HFFc6 (cell line): Measurements from ENCODE around the gene SPRR1B. TPM values are rescaled to one million over a fixed set of nuclear protein-coding genes. Genes with fewer than 3 reads are reported as not detected.
"Not testable (repeated sequence)": the region's sequence is repeated elsewhere in the genome, so short reads cannot be mapped to it uniquely, and the experiment has no call there.

Experiments used
- DNase-seq: peaks from one replicate; pipeline ENCODE4 v3.0.0-alpha.2; 2018
- H3K27ac Mint-ChIP-seq: 2 replicates; pipeline ENCODE4 v1.8.0; 2020; ENCODE audit warnings: mild to moderate bottlenecking, mixed read lengths
- H3K27me3 Mint-ChIP-seq: 2 replicates; pipeline ENCODE4 v1.8.0; 2021; ENCODE audit warnings: mild to moderate bottlenecking, moderate library complexity, mixed read lengths; ENCODE audit not compliant: insufficient read depth
- H3K36me3 Mint-ChIP-seq: 2 replicates; pipeline ENCODE4 v1.8.0; 2021; ENCODE audit warnings: low read depth, mixed read lengths
- H3K4me1 Mint-ChIP-seq: 2 replicates; pipeline ENCODE4 v1.8.0; 2020; ENCODE audit warnings: low read depth, mixed read lengths
- H3K4me3 Mint-ChIP-seq: 2 replicates; pipeline ENCODE4 v1.8.0; 2020; ENCODE audit warnings: mild to moderate bottlenecking, moderate library complexity, mixed read lengths
- H3K9me3 Mint-ChIP-seq: 2 replicates; pipeline ENCODE4 v1.8.0; 2020; ENCODE audit warnings: mild to moderate bottlenecking, mixed read lengths
- total RNA-seq, 6 experiments: library from RNA; stranded (reverse); fragmentation: NEBNext Ultra II Directional; extraction: Animal tissue kit (Norgen Biotek cat#: 25700); gene quantifications; 2 replicates in 1 of 6; 3 replicates in 5 of 6; pipeline ENCODE4 v1.2.3, GENCODE V29; 2021
- TF ChIP-seq, protein P1 (sequence below): fragments of 200-600 bp; sonication (generic); IDR thresholded peaks from 2 replicates; pipeline ENCODE4 v1.5.0; 2021; ENCODE audit warnings: antibody characterized with exemption, mild to moderate bottlenecking

The SPRR1B gene
- total RNA-seq, 6 experiments from 2014 or later, result not detected

DNA sequence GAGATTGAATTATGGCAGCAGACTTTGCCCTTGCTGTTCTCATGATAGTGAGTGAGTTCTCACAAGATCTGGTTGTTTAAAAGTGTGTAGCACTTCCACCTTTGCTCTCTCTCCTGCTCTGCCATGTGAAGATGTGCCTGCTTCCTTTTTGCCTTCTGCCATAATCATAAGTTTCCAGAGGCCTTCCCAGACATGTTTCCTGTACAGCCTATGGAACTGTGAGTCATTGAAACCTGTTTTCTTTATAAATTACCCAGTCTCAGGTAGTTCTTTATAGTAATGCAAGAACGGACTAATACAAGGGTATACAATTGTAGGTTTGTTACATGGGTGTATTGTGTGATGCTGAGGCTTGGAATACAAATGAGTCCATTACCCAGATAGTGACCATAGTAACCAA lies 4.2 kb downstream of the SPRR1B start:
- no peak for DNase-seq
- Mint-ChIP-seq H3K4me3 (no peak overlapping the region), H3K27me3 (no peaks in the 10 kb centered on the region), H3K4me1 (no peaks in the 10 kb centered on the region; the same call in 1 of the 2 replicates), H3K36me3 (no peaks in the 10 kb centered on the region), H3K27ac (no peak overlapping the region), H3K9me3 (peaks cover 10% of the 10 kb centered on the region; the same call in 1 of the 2 replicates)
- TF ChIP-seq, protein P1, sequence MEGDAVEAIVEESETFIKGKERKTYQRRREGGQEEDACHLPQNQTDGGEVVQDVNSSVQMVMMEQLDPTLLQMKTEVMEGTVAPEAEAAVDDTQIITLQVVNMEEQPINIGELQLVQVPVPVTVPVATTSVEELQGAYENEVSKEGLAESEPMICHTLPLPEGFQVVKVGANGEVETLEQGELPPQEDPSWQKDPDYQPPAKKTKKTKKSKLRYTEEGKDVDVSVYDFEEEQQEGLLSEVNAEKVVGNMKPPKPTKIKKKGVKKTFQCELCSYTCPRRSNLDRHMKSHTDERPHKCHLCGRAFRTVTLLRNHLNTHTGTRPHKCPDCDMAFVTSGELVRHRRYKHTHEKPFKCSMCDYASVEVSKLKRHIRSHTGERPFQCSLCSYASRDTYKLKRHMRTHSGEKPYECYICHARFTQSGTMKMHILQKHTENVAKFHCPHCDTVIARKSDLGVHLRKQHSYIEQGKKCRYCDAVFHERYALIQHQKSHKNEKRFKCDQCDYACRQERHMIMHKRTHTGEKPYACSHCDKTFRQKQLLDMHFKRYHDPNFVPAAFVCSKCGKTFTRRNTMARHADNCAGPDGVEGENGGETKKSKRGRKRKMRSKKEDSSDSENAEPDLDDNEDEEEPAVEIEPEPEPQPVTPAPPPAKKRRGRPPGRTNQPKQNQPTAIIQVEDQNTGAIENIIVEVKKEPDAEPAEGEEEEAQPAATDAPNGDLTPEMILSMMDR, result no peak

DNA sequence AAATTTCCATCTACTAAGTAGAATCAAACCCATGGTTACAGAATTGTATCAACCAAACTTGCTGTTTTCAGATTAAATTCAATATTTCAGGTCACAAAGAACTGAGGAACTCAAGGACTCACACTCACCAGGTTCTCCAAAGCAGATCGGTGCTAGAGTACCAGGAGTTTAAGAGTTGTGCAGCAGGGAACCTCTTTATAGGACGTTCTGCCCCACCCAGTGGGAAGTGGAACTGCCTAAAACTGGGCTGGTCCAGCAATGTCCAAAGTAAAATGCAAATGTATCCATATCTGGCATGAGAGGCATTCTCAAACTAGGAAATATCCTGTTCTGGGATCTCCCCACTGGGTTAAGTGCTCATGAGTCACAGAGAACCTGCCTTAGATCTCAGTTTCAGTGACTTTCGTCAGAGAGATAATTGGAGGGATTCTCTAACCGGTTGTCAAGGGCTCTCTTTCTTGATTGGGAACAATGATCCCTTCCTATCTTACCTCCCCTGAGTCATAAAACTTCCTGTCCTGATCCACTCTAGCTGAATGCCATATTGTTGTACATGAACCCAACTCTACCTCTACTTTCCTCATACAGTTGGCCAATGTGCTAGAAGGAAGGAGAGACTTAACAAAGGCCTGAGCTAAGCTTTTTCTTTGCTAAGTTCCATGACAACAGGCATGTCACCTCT lies 10.1 kb downstream of the SPRR1B start, which contains the start of gene SPRR2D:
Gene SPRR2D (minus strand): TSS at position 171 of the 682 bp plus-strand sequence. CDS start 774 bp downstream, outside the sequence.
- Mint-ChIP-seq H3K27ac (no peak within 1 kb of the TSS), H3K9me3 (peaks cover 9% of the 10 kb centered on the region), H3K27me3 (no peaks in the 10 kb centered on the region), H3K4me3 (no peak within 1 kb of the TSS), H3K4me1 (no peaks in the 10 kb centered on the region), H3K36me3 (no peaks in the 10 kb centered on the region)
- no peak for DNase-seq
- TF ChIP-seq, protein P1, result no peak

DNA sequence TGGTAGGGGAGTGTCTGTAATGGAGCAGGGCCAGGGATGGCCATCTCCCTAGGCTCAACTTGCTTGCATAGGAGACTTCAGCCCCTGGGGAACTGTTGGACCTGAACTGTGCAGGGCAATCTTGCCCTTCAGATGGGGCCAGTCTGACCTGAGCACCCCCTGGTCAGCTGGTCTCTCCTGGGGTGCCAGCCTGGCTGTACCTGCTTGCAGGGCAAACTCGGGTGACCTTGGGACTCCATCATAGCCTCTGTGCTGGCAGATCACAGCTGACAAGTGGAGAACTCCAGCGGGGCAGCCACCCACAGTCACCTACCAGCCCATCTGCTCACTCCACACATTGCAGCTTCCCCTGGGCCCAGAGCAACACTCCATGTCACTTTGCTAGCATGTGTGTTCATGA lies 18.2 kb downstream of the SPRR1B start:
- no peak for DNase-seq
- TF ChIP-seq, protein P1, result no peak
- peaks cover 17% of the 10 kb centered on the region for H3K9me3 Mint-ChIP-seq
- no peaks in the 10 kb centered on the region for H3K4me1 Mint-ChIP-seq
- H3K27me3 Mint-ChIP-seq, result no peaks in the 10 kb centered on the region
- no peaks in the 10 kb centered on the region for H3K36me3 Mint-ChIP-seq
- no peak overlapping the region for H3K4me3 Mint-ChIP-seq
- H3K27ac Mint-ChIP-seq, result no peak overlapping the region

DNA sequence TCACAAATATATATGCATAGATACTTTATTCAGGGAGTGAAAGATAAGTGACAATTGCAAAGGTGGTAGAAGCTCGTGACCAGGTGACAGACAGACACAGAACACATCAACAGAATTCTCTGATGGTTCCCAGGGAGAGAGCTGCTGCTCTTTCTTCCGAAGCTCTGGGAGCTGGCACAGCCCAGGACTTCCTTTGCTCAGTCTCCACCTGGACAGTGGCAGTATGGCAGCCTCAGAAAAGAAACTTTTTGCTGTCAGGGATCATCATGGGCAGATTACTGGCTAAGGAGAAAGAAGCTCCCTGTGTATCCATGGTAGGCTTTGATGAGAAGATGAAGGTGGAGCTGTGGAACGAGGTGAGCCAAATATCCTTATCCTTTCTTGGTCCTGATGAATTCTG lies 25.1 kb downstream of the SPRR1B start:
- H3K4me1 Mint-ChIP-seq, H3K4me3 Mint-ChIP-seq, H3K27me3 Mint-ChIP-seq: not testable (repeated sequence)

DNA sequence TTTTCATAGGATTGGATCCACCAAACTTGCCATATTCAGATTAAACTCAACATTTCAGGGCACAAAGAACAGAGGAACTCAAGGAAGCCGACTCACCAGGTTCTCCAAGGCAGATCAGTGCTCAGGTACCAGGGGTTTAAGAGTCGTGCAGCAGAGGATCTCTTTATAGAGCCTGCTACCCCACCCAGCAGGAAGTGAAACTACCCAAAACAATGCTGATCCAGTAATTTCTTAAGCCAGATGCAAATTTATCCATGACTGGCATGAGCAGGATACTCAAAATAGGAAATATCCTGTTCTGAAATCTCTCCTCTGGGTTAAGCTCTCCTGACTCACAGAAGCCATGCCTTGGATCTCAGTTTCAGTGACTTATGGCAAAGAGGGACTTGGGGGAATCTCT lies 26.4 kb downstream of the SPRR1B start, which contains the start of gene SPRR2A:
Gene SPRR2A (minus strand): TSS at position 138 of the 400 bp plus-strand sequence. CDS start 777 bp downstream, outside the sequence.
- H3K27me3 Mint-ChIP-seq, result peaks cover 2% of the 10 kb centered on the region; the same call in 1 of the 2 replicates
- H3K4me3 Mint-ChIP-seq, result no peak within 1 kb of the TSS
- DNase-seq, result no peak
- H3K36me3 Mint-ChIP-seq, result no peaks in the 10 kb centered on the region
- H3K9me3 Mint-ChIP-seq, result no peaks in the 10 kb centered on the region; the same call in 1 of the 2 replicates
- TF ChIP-seq, protein P1, result no peak
- no peaks in the 10 kb centered on the region for H3K4me1 Mint-ChIP-seq
- no peak within 1 kb of the TSS for H3K27ac Mint-ChIP-seq

More for the DNA sequence above, 25.1 kb downstream of the SPRR1B start:
- H3K36me3 Mint-ChIP-seq, H3K27ac Mint-ChIP-seq, DNase-seq, H3K9me3 Mint-ChIP-seq: not testable (repeated sequence)

DNA sequence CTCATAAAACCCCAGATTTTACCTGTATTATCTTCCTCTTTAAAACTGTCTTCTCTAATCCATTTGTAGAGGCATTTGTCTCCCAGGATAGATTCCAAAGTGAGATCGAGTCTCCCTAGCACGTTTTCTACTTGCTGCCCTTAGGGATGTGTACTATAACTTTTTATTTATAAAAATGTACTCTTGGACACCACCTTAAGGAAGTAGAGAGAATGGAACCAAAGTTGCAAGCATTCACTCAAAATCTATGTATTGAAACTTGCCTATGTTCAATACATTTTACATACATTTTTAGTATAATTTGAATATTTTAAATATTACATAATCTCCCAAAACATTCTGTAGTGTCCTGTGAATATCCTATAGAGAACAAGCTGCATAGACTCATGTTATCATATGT lies 27.2 kb downstream of the SPRR1B start:
- no peak overlapping the region for H3K27ac Mint-ChIP-seq
- TF ChIP-seq, protein P1, result no peak
- no peaks in the 10 kb centered on the region for H3K4me1 Mint-ChIP-seq

More for the DNA sequence above, 27.2 kb downstream of the SPRR1B start:
- Mint-ChIP-seq H3K4me3 (no peak overlapping the region), H3K27me3 (peaks cover 2% of the 10 kb centered on the region; the same call in 1 of the 2 replicates), H3K9me3 (no peaks in the 10 kb centered on the region; the same call in 1 of the 2 replicates), H3K36me3 (no peaks in the 10 kb centered on the region)
- DNase-seq, result no peak
